CD1c-positive myeloid dendritic cell (primary cell): ENCODE data around the gene CYP27A1.
"Not testable (repeated sequence)": the region's sequence is repeated elsewhere in the genome, so short reads cannot be mapped to it uniquely, and the experiment has no call there.

Experiments used
- DNase-seq: peaks from one replicate; pipeline ENCODE4 v3.0.0-alpha.2; 2016; ENCODE audit errors: extremely low spot score

The CYP27A1 gene

GRCh38 chr2:218781691-218782527 is at the start of gene CYP27A1:
TSS of gene CYP27A1 (plus strand) at chr2:218782147. CDS start at chr2:218782183, 36 bp downstream.
- DNase-seq = peak; percentile 58

DNA sequence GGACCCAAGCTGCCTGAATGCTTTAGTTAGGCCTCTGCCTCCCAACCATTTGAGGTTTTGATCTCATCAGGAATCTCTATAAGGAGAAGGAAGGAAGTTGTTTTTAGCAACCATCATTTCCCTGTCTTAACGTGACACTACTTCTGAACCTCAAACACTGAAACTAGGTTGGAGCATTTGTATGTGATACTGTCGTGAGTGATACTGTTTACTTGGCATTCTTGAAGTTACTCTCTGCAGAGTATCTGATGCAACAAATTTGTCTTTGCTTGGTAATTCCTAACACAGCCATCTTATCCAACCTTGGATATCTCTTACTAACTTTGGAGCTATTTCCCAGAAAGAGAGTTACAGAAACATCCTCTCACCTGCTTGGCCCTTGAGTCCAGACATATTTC is 49.2 kb upstream of the CYP27A1 start:
- peak; percentile 65 for DNase-seq

GRCh38 chr2:218733171-218734021 is 48.6 kb upstream of the CYP27A1 start:
- DNase-seq = peak; percentile 93

- DNase-seq = no peak
These were observed 47.6 kb upstream of the CYP27A1 start for GRCh38 chr2:218734190-218734975.

DNA sequence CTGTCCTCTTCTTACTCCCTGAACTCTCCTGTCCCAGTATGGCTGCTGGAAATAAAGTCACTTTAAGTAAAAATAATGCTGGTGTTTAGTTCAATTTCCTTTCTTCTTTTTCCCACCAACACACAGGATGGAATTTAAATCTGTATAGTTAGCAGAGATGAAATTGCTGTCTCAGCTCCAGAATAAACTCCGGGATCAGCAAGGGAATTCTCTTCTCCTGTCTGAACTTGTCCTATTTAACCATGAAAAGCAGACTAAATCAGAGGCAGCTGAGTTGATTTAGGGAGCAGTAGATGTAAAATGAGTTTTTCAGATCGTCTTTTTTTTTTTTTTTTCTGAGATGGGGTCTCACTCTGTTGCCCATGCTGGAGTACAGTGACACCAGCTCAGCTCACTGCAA is 45.4 kb upstream of the CYP27A1 start:
- no peak for DNase-seq

DNA sequence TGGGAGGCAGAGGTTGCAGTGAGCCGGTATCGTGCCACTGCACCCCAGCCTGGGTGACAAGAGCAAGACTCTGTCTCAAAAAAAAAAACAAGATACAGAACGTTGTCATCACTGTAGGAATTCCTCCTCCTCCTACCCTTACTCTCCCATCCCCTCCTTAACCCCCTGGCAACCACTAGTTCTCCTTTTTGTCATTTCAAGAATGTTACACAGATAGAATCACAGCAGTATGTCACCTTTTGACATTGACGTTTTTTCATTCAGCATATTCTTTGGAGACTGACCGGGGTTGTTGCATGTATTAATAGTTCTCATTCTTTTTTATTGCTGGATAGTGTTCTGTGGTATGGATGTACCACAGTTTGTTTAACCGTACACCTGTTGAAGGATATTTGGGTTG is 38.9 kb upstream of the CYP27A1 start:
- DNase-seq = peak; percentile 77

- peak; percentile 87 for DNase-seq
These were observed 37.3 kb upstream of the CYP27A1 start for GRCh38 chr2:218744615-218745014.

- peak; percentile 92 for DNase-seq
These were observed 36.8 kb upstream of the CYP27A1 start for GRCh38 chr2:218745160-218745558.

DNA sequence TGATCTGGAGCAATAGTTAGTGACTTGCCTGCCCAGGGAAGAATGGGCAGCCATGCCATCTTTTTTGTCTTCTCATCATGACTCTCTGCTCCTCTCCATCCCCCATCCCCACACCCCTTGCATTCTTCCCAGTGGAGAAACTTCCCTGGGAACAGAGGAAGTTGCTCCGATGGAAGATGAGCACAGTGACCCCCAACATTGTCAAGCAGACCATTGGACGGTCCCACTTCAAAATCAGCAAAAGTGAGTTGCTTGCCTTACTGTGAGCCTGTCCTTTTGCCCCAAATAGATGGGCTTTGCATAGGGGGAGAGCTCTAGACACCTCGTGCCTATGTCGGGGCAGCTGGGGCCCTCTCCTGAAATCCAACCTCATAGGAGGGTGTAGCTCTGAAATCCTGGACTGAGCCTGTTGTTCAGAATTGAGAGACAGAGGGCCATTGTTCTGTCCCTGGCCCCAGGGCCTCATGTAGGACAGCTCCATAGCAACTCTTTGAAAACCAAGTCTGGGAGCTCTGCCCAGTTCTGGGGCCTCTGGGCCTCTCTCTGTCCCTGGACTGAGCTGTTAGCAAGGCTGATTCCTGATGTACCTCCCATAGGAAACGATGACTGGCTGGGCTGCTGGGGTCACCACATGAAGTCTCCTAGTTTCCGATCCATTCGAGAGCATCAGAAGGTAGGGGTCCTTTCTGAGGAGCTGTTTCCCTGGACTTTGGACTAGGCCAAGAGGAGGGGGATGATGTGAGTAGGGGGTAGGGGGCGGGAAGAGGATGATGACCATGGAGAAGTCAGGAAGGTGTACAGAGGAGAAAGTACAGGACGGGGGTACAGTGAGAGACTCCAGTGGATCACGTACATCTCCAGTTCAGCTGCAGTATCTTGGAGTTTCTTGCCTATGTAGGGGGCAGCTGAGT is 36.1 kb upstream of the CYP27A1 start:
- no peak for DNase-seq

- DNase-seq = no peak
These were observed 35.5 kb upstream of the CYP27A1 start for GRCh38 chr2:218746470-218746795.

DNA sequence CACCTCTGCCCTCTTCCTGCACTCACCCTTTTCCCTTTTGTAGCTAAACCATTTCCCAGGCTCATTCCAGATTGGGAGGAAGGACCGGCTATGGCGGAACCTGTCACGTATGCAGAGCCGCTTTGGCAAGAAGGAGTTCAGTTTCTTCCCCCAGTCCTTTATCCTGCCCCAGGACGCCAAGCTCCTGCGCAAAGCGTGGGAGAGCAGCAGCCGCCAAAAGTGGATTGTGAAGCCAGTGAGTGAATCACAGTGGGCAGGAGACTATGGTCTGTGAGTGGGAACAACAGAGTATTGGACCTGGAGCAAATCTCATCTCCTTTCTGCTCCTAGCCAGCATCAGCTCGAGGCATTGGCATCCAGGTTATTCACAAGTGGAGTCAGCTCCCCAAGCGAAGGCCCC is 35.0 kb upstream of the CYP27A1 start:
- no peak for DNase-seq

- DNase-seq = peak; percentile 55
These were observed 33.1 kb upstream of the CYP27A1 start for GRCh38 chr2:218748741-218749441.

DNA sequence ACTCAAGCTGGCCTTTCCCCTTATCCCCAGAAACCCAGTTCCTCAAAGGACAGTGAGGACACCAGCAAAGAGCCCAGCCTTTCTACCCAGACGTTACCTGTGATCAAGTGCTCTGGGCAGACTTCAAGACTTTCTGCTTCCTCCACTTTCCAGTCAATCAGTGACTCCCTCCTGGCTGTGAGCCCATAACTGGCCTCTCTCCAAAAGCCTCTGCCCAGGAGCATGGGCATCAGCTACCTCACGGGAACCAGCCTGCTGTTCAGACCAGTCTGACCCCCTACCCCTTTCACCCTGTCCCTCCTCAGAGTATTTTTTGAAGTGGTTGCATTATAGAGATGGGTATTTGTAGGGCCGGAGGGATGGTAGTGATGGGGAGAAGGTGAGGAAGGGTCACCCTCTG is 27.7 kb upstream of the CYP27A1 start:
- no peak for DNase-seq

- no peak for DNase-seq
These were observed 27.2 kb upstream of the CYP27A1 start for GRCh38 chr2:218754781-218755180.

GRCh38 chr2:218755198-218755566 is 26.8 kb upstream of the CYP27A1 start:
- DNase-seq = no peak

- DNase-seq = no peak
These were observed 26.2 kb upstream of the CYP27A1 start for GRCh38 chr2:218755567-218756404.

- no peak for DNase-seq
These were observed 25.2 kb upstream of the CYP27A1 start for GRCh38 chr2:218756599-218757377.

- DNase-seq = no peak
These were observed 20.2 kb upstream of the CYP27A1 start for GRCh38 chr2:218761795-218762194.

DNA sequence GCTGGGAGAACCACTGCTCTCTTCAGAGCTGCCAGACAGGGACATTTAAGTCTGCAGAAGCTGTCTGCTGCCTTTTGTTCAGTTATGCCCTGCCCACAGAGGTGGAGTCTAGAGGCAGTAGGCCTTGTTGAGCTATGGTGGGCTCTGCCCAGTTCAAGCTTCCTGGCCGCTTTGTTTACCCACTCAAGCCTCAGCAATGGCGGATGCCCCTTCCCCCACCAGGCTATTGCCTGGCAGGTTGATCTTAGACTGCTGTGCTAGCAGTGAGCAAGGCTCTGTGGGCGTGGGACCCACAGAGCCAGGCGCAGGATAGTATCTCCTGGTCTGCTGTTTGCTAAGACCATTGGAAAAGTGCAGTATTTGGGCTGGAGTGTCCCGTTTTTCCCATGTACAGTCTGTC is 9.2 kb upstream of the CYP27A1 start:
- not testable (repeated sequence) for DNase-seq
